GM08714 (cell line): ENCODE measurements around the gene EGFL7.

Source experiments
- H3K4me3 ChIP-seq: fragments of 200-500 bp; sonication (Bioruptor generic); 2 replicates; pipeline ENCODE4 v1.5.1; 2014; ENCODE audit warnings: mild to moderate bottlenecking, low read length, inconsistent platforms
- ZNF274 ChIP-seq: IDR thresholded peaks from 2 replicates; pipeline ENCODE4 v1.6.1; 2012; ENCODE audit warnings: mild to moderate bottlenecking, low read depth, low read length

EGFL7 gene

DNA sequence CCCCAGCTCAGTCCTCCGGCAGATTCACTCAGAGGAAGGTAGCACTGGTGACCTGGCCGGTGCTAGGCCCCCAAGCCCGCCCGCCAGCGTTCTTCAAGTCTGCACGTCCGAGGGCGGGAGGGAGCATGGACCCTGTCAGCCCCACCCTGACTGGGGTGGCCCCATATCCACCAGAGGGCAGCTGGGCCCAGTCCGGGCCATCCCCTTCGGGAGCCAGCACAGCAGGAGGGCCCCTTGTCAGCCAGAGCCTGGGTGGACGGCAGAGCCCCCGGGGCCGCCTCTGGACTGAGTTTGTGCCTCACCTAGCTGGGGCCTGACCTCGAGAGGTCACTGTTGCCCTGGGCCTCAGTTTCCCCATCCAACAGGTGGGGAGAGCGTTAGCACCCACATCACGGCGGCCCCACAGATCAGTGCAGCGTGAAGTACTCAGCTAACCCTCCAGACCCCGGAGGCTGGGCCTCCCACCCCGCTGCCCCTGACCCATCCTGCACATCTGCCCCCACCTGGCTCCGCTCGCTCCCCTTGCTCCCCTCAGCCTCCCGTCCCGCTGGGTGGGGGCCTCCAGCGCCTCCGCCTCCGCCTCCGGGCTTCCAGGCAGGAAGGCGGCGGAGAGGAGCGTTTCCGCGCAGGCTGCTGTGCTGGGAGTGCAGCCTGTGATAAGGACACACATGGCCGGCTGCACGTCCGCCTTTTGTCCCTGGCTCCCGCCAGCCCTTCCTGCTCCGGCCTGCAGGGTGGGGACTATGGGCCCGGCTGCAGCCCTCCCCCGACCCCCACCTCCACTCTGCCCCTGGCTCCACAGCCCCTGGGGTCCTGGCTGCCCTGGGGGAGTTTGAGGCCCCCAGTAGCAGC, 16.6 kb upstream of the EGFL7 start:
- H3K4me3 ChIP-seq, result no peak overlapping the region
- no peak for TF ChIP-seq ZNF274

DNA sequence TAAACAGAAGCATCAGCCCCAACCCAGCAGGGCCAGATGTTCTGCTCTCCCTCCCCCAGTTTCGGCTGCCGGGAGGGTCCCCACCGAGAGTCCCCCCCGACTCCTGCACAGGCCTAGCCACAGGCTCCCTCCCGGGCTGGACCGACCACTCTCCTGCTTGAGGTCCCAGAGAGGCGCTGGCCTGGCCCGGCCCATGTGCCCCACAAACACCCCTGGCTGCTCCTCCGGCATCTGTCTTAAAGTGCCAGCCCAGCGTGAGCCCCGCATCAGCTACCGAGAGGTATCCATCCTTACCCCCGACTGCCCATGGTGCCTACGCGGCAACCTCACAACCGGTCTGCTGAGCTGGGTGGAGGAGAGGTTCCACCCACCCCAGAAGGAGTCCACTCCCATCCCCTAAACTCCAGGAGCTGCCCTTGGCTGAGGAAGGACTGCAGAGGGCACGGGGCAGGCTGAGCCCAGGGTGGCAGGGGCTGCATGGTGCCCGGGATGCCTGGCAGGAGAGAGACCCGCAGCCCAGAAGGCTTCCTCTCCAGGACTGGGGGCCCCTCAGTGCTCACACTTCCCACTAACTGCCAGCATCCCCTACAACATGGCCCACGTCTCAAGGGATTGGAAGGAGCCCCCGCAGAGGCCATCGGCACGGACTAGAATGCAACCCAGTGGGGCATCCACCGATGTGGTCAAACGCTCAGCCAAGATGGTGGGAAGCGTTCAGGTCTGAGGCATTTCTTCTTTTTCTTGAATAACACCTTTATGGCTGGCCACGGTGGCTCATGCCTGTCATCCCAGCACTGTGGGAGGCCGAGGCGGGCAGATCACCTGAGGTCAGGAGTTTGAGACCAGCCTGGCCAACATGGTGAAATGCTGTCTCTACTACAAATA, 15.6 kb upstream of the EGFL7 start:
- TF ChIP-seq ZNF274, result no peak
- no peak overlapping the region for H3K4me3 ChIP-seq

DNA sequence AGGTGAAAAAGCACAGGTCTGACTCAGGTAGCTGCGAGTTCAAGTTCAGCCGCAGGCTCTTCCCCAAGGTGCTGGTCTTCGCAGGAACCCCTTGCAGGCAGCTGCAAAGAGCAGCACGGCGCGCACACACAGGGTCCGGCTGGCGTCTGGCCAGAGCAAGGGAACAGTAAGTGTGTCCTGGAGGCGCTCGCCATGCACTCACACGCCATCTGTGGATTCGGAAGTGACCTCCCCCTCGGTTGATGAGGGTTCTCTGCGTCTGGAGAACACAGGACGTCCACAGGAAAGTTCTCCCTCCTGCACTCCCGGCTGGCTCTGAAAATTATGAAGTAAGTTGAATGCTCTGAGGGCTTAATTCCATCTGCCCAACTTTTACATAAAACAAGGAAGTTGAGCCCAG, 14.0 kb upstream of the EGFL7 start:
- no peak overlapping the region for H3K4me3 ChIP-seq
- no peak for TF ChIP-seq ZNF274

DNA sequence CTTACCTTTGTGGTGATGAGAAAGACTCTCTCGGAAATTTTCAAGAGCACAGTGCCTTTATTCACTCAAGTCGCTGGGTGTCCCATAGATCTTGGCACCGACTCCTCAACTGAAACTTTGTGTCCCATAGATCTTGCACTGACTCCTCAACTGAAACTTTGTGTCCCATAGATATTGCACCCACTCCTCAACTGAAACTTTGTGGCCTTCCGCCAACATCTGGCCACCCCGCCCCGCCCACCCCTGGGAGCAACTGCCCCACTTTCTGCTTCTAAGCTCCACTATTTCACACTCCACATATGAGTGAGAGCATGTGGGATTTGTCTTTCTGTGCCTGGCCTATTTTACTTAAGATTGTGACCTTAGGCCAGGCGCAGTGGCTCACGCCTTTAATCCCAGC, 12.7 kb upstream of the EGFL7 start:
- no peak for TF ChIP-seq ZNF274

DNA sequence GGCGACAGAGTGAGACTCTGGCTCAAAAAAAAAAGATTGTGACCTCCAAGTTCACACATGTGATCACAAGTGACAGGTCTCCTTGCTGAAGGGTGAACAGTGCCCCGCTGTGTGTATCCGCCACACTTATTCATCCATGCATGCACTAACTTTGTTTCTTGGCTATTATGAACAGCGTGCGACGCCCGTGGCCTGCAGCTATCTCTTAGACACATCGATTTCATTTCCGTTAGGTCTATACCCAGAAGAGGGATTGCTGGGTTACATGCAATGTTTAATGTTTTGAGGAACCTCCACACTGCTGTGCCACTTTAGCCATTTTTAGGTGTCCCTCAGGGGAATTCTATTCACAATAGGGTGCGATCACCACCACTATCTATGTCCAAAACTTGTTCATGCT, 12.1 kb upstream of the EGFL7 start:
- TF ChIP-seq ZNF274, result no peak
- H3K4me3 ChIP-seq, result no peak overlapping the region

More for the DNA sequence above, 12.7 kb upstream of the EGFL7 start:
- H3K4me3 ChIP-seq, result no peak overlapping the region

DNA sequence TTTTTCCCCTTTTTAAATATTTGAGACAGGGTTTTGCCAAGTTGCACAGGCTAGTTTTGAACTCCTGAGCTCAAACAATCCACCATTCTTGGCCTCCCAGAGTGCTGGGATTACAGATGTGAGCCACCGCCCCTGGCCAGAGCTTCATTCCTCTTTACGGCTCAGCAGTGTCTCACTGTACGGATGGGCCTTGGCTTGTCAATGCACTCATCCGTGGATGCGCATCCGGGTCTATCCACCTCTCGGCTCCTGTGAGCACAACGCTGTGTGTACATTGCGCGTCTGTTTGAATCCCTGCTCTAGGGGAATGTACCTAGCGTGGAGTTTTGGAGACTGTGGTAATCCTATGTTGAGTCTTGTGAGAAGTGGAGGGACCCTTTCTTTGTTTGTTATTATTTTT, 10.9 kb upstream of the EGFL7 start:
- no peak overlapping the region for H3K4me3 ChIP-seq
- no peak for TF ChIP-seq ZNF274

DNA sequence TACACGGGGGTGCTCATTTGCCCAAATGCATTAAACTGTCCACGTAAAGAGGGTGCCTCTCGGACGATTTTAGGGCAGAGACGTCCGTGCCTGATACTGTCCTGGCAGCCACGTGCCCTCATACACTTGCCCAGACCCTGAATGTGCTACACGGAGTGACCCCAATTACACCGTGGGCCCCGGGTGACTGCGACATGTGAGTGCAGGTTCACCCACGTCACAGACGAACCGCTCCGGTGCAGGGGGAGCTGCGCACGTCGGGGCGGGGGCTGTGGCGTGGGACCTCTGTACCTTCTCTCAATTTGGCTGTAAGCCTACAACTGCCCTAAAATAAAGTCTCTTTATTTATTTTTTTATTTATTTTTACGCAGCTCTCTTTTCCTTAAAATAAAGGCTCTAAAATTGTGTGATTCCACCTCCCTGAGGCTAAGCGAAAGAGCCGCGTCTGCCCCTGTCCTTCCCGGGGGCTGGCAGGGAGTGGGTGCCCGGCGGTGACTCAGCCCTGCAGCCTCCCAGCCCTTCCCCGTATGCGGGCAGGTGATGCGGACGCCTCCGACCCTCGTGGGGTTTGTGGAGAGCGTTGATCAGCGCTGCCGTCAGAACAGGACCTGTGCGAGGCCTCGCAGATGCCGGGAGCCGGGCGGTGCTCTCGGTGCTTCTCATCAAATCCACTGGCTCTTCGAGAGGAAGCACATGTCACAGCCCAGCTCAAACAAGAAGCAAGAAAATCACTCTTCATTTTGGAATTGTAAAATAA, 9.2 kb upstream of the EGFL7 start:
- no peak overlapping the region for H3K4me3 ChIP-seq
- no peak for TF ChIP-seq ZNF274

DNA sequence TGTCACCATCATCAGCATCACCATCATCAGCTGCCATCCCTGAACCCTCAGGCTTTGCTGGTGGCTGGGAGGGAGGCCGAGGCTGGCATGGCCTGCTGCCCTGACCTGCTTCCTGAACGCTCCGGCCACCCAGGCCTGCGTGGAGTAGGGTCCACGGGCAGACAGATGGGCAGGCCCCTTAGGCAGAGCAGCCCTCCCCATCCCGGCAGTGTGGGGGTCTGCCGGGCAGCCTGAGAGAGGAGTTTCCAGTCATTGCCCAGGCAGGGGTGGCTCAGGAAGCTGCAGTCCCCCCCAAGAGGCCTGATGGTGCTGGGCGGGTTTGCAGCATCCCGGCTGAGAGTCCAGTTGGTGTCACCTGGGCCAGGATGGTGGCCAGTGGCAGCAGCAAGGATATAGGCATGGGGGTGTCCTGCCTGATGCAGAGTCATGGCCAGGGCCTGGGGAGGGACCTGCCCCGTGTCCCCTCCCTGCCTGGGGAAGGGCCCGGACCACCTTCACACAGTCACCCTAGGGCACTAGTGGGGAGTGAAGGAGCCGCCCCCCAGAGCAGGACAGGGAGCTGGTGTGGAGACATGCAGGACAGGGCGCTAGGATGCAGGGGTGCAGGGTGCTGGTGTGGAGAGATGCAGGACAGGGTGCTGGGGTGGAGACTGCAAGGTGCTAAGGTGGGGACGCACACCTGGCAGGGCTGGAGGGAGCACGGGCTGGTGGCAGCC, 7.7 kb upstream of the EGFL7 start:
- no peak for TF ChIP-seq ZNF274
- H3K4me3 ChIP-seq, result no peak overlapping the region

DNA sequence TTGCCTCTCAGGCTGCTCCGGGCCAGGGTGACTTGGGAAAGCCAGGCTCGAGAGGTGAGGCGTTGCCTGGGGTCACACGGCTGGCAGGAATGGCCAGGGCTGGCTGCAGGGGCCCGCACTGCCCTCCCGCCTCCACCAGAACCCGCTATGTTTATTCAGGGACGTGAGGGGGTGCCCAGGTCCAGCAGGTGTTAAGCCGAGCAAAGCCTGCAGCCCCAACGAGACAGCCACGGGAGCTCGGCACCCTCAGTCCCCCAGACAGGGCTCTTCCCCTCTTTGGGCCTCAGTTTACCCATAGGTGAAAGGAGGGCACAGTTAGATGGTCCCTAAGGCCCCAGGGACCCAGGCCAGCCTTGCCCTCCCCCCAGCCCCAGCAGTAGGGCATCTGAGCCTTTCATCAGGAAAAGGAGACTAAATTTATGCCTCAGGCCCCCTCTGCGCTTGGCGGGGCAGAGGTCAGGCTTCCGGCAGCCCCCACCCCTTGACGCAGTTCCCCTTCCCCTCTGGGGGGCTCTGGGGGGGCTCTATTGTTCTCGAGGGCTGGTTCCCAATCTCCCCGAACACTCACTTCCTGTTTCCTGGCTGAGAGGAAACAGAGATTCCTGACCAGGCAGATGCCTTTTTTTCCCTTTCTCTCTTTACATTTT, 7.1 kb upstream of the EGFL7 start:
- no peak for TF ChIP-seq ZNF274
- H3K4me3 ChIP-seq, result no peak overlapping the region

DNA sequence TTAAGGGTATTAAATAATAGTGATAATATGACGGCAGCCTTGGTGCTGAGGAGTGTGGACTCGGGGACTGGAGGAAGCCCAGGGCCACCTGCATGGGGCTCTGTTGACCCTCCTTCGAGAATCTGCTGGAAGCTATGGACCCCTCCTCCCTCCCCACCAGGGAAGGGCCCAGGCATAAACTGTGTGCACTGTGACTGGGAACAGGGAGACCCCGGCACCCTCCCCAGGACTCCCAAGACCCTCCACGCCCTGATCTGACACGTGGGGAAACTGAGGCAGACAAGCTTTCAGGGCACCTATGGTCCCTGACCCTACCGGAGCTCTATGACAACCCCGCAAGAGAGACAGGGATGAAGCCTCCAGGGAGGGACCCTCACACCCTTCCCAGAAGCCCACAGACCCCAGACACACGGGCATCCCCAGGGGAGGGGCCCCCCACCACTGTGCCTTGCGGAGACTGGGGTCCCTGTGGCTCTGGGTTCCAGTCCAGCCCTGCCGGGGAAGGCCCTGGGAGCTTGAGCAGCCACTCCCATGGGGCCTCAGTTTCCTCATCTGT, 6.5 kb upstream of the EGFL7 start:
- no peak for TF ChIP-seq ZNF274
- no peak overlapping the region for H3K4me3 ChIP-seq

DNA sequence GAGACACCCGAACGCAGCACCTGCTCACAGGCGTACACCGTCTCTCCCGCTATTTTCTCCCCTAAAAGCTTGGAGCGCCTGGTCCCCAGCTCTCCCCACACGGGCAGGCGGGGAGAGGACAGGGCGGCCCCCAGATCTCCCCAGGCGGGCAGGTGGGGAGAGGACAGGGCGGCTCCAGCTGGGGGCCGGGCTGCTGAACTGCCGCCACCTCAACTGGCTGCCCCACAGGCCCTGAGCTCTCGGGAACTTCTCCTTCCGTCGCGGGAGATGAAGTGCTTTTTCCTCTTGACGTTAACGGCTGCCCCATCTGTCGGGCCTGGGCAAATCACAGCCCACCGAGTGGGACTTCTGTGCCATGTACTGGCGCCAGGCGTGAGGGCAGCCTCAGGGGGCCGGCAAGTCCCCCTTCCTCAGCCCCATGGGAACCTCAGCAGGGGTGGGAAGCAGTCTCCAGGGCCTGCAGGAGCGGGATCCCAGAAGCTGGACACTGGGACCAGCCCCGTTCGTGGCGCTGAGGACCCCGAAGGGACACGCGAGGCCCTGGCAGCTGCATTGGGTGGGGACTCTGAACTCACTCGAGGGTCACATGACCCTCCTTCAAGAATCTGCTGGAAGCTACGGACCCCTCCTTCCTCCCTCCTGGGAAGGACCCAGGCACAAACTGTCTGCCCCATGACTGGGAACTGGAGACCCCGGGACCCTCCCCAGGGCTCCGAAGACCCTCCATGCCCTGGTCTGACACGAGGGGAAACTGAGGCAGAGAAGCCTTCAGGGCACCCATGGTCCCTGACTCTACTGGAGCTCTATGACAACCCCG, 5.7 kb upstream of the EGFL7 start:
- no peak for TF ChIP-seq ZNF274
- no peak overlapping the region for H3K4me3 ChIP-seq
